Hippocampal formation (tissue), 2 donors: ENCODE data around the gene F8.
"Not testable (repeated sequence)": the region's sequence is repeated elsewhere in the genome, so short reads cannot be mapped to it uniquely, and the experiment has no call there.

Experiments used
- DNase-seq, 2 donors: peaks; one replicate each; lab custom pipeline; 2025; lab: John Stamatoyannopoulos, UW

The F8 gene

GRCh38 chrX:155028877-155029291 lies 6.4 kb upstream of the F8 start:
- no peak for DNase-seq

- no peak for DNase-seq
These were observed 5.6 kb upstream of the F8 start for GRCh38 chrX:155028129-155028528.

- peak in 1 of 2 donors; percentile 4 for DNase-seq
These were observed 5.1 kb upstream of the F8 start for GRCh38 chrX:155027509-155028066.

GRCh38 chrX:155026727-155027508 lies 4.4 kb upstream of the F8 start, which contains the start of gene FUNDC2:
Gene FUNDC2 (plus strand): TSS chrX:155026844. CDS start chrX:155026939, 95 bp downstream.
- DNase-seq = peak; percentile 76 to 83

GRCh38 chrX:155026420-155026726 lies 3.9 kb upstream of the F8 start:
- DNase-seq = no peak

- no peak for DNase-seq
These were observed 1.6 kb upstream of the F8 start for GRCh38 chrX:155023907-155024833.

- DNase-seq = no peak
These were observed 1.9 kb downstream of the F8 start for GRCh38 chrX:155020591-155020990.

GRCh38 chrX:155009994-155010472 lies 12.5 kb downstream of the F8 start:
- DNase-seq = no peak

- DNase-seq = not testable (repeated sequence)
These were observed 13.9 kb downstream of the F8 start for GRCh38 chrX:155008578-155008977.

- not testable (repeated sequence) for DNase-seq
These were observed 15.4 kb downstream of the F8 start for GRCh38 chrX:155006913-155007671.

- DNase-seq = not testable (repeated sequence)
These were observed 16.1 kb downstream of the F8 start for GRCh38 chrX:155006379-155006778.

- no peak for DNase-seq
These were observed 17.3 kb downstream of the F8 start for GRCh38 chrX:155005190-155005589.

GRCh38 chrX:155001873-155002272 lies 20.6 kb downstream of the F8 start:
- DNase-seq = no peak

GRCh38 chrX:155000841-155001240 lies 21.7 kb downstream of the F8 start:
- DNase-seq = no peak

GRCh38 chrX:154998204-154998880 lies 24.2 kb downstream of the F8 start:
- no peak for DNase-seq

- DNase-seq = no peak
These were observed 31.0 kb downstream of the F8 start for GRCh38 chrX:154991476-154991875.

- DNase-seq = no peak
These were observed 31.5 kb downstream of the F8 start for GRCh38 chrX:154991039-154991438.

- no peak for DNase-seq
These were observed 32.0 kb downstream of the F8 start for GRCh38 chrX:154990496-154990895.

- no peak for DNase-seq
These were observed 33.8 kb downstream of the F8 start for GRCh38 chrX:154988719-154989118.

- no peak for DNase-seq
These were observed 34.6 kb downstream of the F8 start for GRCh38 chrX:154987940-154988339.
